AG04450 (cell line): ENCODE data around the gene HOXA2. TPM values are rescaled to one million over a fixed set of nuclear protein-coding genes. Genes with fewer than 3 reads are reported as not detected.

Experiments
- CTCF ChIA-PET: fragments of 300-600, 350-600 bp; formaldehyde crosslinking; extraction: SDS; loops from one replicate; lab custom pipeline; 2022; ENCODE audit warnings: antibody characterized with exemption, inconsistent platforms; lab: Charles Lee
- POLR2A ChIA-PET: fragments of 350-600 bp; formaldehyde crosslinking; extraction: SDS; loops from one replicate; lab custom pipeline; 2021; ENCODE audit warnings: antibody characterized with exemption, inconsistent platforms; lab: Yijun Ruan, JAX
- DNase-seq: peaks from one replicate; pipeline ENCODE4 v3.0.0-alpha.2; 2011; ENCODE audit warnings: low read depth, low spot score
- H3K27ac ChIP-seq: one replicate; pipeline ENCODE4 v1.5.1; 2012; ENCODE audit warnings: low read depth, low read length, control low read depth
- H3K27me3 ChIP-seq: one replicate; pipeline ENCODE4 v1.6.0; 2012; ENCODE audit warnings: low read length; ENCODE audit not compliant: control insufficient read depth, insufficient read depth
- H3K4me3 ChIP-seq: 2 replicates; pipeline ENCODE4 v1.5.1; 2011; ENCODE audit warnings: mild to moderate bottlenecking, low read depth, low read length, control low read depth
- H3K9me3 ChIP-seq: 2 replicates; pipeline ENCODE4 v1.5.1; 2012; ENCODE audit warnings: low read length; ENCODE audit not compliant: control insufficient read depth, insufficient read depth
- polyA plus RNA-seq: library from polyadenylated mRNA; depleted of rRNA; stranded (reverse); fragments of >200 nt; gene quantifications from 2 replicates; pipeline ENCODE4 v1.2.3, GENCODE V29; 2011
- TF ChIP-seq, protein P1 (sequence below): IDR thresholded peaks from 2 replicates; pipeline ENCODE4 v1.5.1; 2011; ENCODE audit warnings: low read depth, low read length, control low read depth, inconsistent platforms

The HOXA2 gene
- polyA plus RNA-seq, 1 experiment: 4.1 TPM

DNA sequence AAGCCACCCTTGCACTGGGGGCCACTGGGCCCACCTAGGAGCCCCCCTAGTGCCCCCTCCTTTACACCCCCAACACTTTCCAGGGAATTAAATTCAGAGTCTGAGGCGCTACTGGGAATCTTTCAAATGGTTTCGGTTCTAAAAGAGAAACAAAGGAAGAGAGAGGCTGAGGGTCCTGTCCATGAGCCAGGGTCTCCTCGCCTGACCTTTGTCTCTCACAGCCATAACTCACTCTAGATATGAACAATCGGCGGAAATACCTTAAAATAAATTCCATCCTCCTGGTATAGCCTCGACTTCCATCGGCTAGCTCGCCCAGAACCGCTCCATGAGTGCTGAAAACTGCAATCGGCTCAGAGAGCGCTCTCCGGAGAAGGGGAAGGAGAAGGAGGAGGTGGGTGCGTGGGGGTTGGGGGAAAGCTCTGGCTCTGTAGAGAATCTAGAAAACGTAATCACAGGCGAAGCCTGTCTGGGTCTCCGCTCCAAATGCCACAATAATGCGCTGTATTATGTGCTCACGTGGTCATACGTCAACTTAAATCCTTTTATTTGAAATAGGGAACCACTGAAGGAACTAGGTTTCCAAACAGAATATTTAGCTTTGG, 15.5 kb upstream of the HOXA2 start:
- Histone ChIP-seq H3K4me3 (peak overlapping the region; percentile 84), H3K27me3 (no peaks in the 10 kb centered on the region), H3K27ac (peak overlapping the region; percentile 92), H3K9me3 (no peaks in the 10 kb centered on the region)
- POLR2A ChIA-PET: interaction anchor here (0.6 to 5.2 kb wide), 11 partner anchors 10 to 918 kb away, joined by 3 to 42 read pairs (median 5); partner anchors contain the start of genes HNRNPA2B1, HOXA1 and HOXA5
- CTCF ChIA-PET: interaction anchor here (0.6 to 1.2 kb wide), 4 partner anchors 13 to 261 kb away, joined by 3 to 4 read pairs (median 3); no protein-coding TSS in a partner anchor
- TF ChIP-seq, protein P1, sequence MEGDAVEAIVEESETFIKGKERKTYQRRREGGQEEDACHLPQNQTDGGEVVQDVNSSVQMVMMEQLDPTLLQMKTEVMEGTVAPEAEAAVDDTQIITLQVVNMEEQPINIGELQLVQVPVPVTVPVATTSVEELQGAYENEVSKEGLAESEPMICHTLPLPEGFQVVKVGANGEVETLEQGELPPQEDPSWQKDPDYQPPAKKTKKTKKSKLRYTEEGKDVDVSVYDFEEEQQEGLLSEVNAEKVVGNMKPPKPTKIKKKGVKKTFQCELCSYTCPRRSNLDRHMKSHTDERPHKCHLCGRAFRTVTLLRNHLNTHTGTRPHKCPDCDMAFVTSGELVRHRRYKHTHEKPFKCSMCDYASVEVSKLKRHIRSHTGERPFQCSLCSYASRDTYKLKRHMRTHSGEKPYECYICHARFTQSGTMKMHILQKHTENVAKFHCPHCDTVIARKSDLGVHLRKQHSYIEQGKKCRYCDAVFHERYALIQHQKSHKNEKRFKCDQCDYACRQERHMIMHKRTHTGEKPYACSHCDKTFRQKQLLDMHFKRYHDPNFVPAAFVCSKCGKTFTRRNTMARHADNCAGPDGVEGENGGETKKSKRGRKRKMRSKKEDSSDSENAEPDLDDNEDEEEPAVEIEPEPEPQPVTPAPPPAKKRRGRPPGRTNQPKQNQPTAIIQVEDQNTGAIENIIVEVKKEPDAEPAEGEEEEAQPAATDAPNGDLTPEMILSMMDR: no peak
- peak; percentile 92 for DNase-seq

DNA sequence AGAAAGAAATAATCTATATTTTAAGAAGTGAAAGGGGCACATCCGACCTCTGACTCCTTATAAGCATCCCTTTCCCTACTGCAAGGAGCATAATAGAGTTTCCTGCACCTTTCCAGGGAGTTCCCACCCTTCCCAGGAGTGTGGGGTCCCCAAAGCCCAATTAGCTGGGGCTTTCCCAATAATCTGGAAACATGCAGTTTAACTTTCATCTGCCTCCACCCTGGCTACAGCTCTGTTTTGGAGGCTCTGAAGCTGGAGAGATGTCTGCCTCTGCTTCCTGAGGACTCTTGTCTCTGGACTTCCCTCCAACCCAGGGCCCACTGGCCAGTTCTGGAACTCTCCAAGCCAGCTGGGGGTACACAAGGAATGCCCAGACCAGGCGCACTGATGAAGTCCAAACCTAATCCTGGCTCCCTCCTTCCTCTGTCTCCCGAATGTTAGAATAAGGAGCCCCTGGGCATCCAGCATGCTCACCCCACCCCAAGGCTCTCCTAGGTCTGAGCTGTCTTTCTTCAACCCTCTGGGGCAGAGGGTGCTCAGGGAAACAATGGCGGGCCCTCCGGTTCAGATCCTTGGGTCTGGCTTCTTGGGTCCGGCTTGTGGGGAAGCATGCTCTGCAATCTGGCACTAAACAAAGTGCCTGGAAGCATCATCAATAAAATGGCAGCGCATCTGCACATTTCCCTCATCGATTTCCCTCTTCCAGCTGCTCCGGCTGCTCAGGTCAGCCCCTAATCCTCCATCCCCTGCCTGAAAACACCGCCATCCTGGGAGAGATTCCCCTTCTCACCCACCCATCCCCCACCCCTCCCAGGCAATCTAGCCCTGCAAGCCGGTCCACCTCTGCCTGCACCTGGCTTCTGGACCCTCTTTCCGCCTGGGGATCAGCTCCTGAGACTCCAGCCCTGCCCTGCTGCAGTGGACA, 14.7 kb upstream of the HOXA2 start:
- DNase-seq: no peak
- peak overlapping the region; percentile 92 for H3K27ac ChIP-seq
- POLR2A ChIA-PET: interaction anchor here (1.2 to 5.2 kb wide), 7 partner anchors 9 to 917 kb away, joined by 4 to 42 read pairs (median 5); partner anchors contain the start of genes HNRNPA2B1, HOXA1 and HOXA5
- TF ChIP-seq, protein P1: no peak
- CTCF ChIA-PET: interaction anchor here (0.6 to 2.0 kb wide), 9 partner anchors 13 to 436 kb away, joined by 3 to 7 read pairs (median 3); partner anchors contain the start of genes HOXA4 and HOXA5
- H3K4me3 ChIP-seq: peak overlapping the region; percentile 84
- H3K27me3 ChIP-seq: no peaks in the 10 kb centered on the region
- H3K9me3 ChIP-seq: no peaks in the 10 kb centered on the region

DNA sequence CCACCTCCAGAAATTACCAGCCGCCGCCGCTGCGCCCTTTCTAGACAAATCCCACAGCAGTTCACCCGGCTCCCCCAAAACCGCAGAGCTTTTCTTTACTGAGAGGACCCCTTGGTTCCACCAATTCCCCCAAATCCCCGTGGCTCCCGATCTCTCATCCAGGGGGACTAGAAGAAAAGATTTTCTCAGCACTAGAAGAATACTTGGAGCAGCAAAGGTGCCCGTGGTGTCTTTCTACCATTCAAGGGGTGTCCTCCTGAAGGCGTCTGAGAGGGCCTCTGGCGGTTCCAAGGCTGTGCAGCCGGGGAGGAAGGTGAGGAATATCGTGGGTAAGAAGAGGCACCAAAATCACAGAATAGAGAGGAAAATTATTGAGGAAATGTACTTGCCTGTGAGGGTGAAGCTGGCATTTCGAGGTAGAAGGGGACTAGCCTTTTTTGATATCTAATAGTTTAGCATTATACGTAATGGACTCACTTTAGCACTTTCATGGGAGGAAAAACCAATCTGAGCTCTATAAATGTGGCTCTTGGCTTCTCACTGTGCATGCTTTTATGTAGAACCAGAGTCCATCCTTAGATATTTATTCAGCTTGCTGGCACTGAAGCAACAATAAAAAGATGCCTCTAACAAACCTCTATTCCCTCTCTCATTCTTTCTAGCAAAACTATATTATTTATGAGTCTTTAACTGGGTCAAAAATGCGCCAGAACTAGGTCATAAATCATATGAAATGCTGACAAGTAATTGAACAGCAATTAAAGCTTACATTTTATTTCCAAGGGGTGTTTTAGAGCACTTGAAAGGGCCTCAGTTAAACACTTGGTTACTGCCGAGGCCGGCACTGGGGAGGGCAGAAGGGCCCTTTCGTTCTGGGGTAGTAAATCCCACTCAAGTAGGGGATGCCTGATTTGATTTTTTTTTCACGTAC, 13.8 kb upstream of the HOXA2 start:
- TF ChIP-seq, protein P1: no peak
- Histone ChIP-seq H3K4me3 (peak overlapping the region; percentile 84), H3K27ac (peak overlapping the region; percentile 98), H3K27me3 (no peaks in the 10 kb centered on the region), H3K9me3 (no peaks in the 10 kb centered on the region)
- DNase-seq: no peak
- ChIA-PET CTCF (interaction anchor here (0.6 to 2.0 kb wide), 10 partner anchors 12 to 435 kb away, joined by 3 to 12 read pairs (median 4); partner anchors contain the start of genes HOXA4 and HOXA5), POLR2A (interaction anchor here (1.0 to 5.2 kb wide), 6 partner anchors 11 to 27 kb away, joined by 5 to 42 read pairs (median 8); partner anchors contain the start of genes HOXA1 and HOXA5)

- Histone ChIP-seq H3K27ac (peak overlapping the region; percentile 98), H3K4me3 (peak overlapping the region; percentile 84), H3K9me3 (no peaks in the 10 kb centered on the region), H3K27me3 (no peaks in the 10 kb centered on the region)
- ChIA-PET POLR2A (interaction anchor here (0.6 to 1.9 kb wide), 11 partner anchors 10 to 84 kb away, joined by 3 to 11 read pairs (median 6); partner anchors contain the start of genes HOXA1 and HOXA5), CTCF (interaction anchor here (0.6 to 2.0 kb wide), 9 partner anchors 9 to 284 kb away, joined by 3 to 12 read pairs (median 4); partner anchors contain the start of genes HOXA4 and HOXA5)
- TF ChIP-seq, protein P1: no peak
- DNase-seq: peak; percentile 81
Measured at GRCh38 chr7:27115221-27116026, 12.9 kb upstream of the HOXA2 start.
